ENCODE data around the gene SIGLEC11.

Gene SIGLEC11

DNA sequence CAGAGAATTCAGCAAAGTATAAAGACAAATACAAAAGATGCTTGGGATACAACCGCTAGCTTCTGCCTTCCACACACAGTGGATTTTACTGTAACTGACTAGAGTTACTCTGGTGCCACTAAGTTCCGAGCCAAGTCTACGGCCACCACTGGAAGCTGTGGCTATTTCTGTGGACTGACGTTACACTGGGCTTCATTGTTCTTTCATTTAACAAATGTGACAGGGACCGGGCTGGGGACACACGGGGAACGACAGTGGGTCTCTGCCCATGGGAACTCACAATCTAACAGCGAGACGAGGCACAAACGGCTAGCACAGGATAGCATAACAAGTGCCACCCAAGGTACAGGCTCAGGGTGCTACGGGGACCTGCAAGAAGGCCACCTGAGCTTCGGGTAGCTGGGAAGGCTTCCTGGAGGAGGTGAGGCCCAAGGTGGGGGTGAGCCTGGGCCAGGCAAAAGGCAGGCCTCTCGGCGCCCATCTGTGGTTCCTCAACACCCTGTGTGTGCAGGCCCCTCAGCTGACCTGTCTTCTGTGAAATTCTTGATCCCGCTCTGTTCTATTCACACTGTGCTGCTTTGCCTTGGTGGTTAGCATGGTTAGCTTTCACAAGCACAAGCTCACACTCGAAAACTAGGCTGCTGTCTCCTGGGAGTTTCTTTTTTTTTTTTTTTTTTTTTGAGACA is 54.0 kb downstream of the SIGLEC11 start:
- TF ChIP-seq, protein P1, sequence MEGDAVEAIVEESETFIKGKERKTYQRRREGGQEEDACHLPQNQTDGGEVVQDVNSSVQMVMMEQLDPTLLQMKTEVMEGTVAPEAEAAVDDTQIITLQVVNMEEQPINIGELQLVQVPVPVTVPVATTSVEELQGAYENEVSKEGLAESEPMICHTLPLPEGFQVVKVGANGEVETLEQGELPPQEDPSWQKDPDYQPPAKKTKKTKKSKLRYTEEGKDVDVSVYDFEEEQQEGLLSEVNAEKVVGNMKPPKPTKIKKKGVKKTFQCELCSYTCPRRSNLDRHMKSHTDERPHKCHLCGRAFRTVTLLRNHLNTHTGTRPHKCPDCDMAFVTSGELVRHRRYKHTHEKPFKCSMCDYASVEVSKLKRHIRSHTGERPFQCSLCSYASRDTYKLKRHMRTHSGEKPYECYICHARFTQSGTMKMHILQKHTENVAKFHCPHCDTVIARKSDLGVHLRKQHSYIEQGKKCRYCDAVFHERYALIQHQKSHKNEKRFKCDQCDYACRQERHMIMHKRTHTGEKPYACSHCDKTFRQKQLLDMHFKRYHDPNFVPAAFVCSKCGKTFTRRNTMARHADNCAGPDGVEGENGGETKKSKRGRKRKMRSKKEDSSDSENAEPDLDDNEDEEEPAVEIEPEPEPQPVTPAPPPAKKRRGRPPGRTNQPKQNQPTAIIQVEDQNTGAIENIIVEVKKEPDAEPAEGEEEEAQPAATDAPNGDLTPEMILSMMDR (IDR thresholded peaks at IDR 0.05), result no peak

- TF ChIP-seq, protein P1 (IDR thresholded peaks at IDR 0.05), result no peak
Measured at GRCh38 chr19:49904136-49904535, 56.8 kb downstream of the SIGLEC11 start.
